HFFc6 (cell line): ENCODE measurements around the gene FHAD1. TPM values are rescaled to one million over a fixed set of nuclear protein-coding genes. Genes with fewer than 3 reads are reported as not detected.

Source experiments
- DNase-seq: peaks from one replicate; pipeline ENCODE4 v3.0.0-alpha.2; 2018
- H3K27ac Mint-ChIP-seq: 2 replicates; pipeline ENCODE4 v1.8.0; 2020; ENCODE audit warnings: mild to moderate bottlenecking, mixed read lengths
- H3K27me3 Mint-ChIP-seq: 2 replicates; pipeline ENCODE4 v1.8.0; 2021; ENCODE audit warnings: mild to moderate bottlenecking, moderate library complexity, mixed read lengths; ENCODE audit not compliant: insufficient read depth
- H3K36me3 Mint-ChIP-seq: 2 replicates; pipeline ENCODE4 v1.8.0; 2021; ENCODE audit warnings: low read depth, mixed read lengths
- H3K4me1 Mint-ChIP-seq: 2 replicates; pipeline ENCODE4 v1.8.0; 2020; ENCODE audit warnings: low read depth, mixed read lengths
- H3K4me3 Mint-ChIP-seq: 2 replicates; pipeline ENCODE4 v1.8.0; 2020; ENCODE audit warnings: mild to moderate bottlenecking, moderate library complexity, mixed read lengths
- H3K9me3 Mint-ChIP-seq: 2 replicates; pipeline ENCODE4 v1.8.0; 2020; ENCODE audit warnings: mild to moderate bottlenecking, mixed read lengths
- CTCF ChIP-seq: fragments of 200-600 bp; sonication (generic); IDR thresholded peaks from 2 replicates; pipeline ENCODE4 v1.5.0; 2021; ENCODE audit warnings: antibody characterized with exemption, mild to moderate bottlenecking
- total RNA-seq, 6 experiments: library from RNA; stranded (reverse); fragmentation: NEBNext Ultra II Directional; extraction: Animal tissue kit (Norgen Biotek cat#: 25700); gene quantifications; 2 replicates in 1 of 6; 3 replicates in 5 of 6; pipeline ENCODE4 v1.2.3, GENCODE V29; 2021

The FHAD1 gene
- total RNA-seq, 6 experiments from 2014 or later = 0.16 to 0.25 TPM; not detected in 4

GRCh38 chr1:15280416-15280815, 33.4 kb downstream of the FHAD1 start:
- no peak for TF ChIP-seq CTCF
- Mint-ChIP-seq H3K36me3 (no peaks in the 10 kb centered on the region), H3K9me3 (no peaks in the 10 kb centered on the region), H3K4me1 (peaks cover 8% of the 10 kb centered on the region; the same call in 1 of the 2 replicates), H3K4me3 (no peak overlapping the region), H3K27me3 (peaks cover 35% of the 10 kb centered on the region), H3K27ac (no peak overlapping the region)
- DNase-seq = no peak

- Mint-ChIP-seq H3K36me3 (no peaks in the 10 kb centered on the region), H3K4me1 (peaks cover 8% of the 10 kb centered on the region; the same call in 1 of the 2 replicates), H3K4me3 (no peak overlapping the region), H3K27me3 (peaks cover 27% of the 10 kb centered on the region), H3K9me3 (no peaks in the 10 kb centered on the region), H3K27ac (no peak overlapping the region)
- no peak for DNase-seq
- no peak for TF ChIP-seq CTCF
Measured at GRCh38 chr1:15282038-15282437, 35.0 kb downstream of the FHAD1 start.

GRCh38 chr1:15282810-15283474, 35.9 kb downstream of the FHAD1 start:
- TF ChIP-seq CTCF = no peak
- H3K36me3 Mint-ChIP-seq = no peaks in the 10 kb centered on the region
- H3K27ac Mint-ChIP-seq = no peak overlapping the region
- no peak for DNase-seq
- peaks cover 8% of the 10 kb centered on the region; the same call in 1 of the 2 replicates for H3K4me1 Mint-ChIP-seq
- H3K9me3 Mint-ChIP-seq = no peaks in the 10 kb centered on the region
- H3K27me3 Mint-ChIP-seq = peaks cover 20% of the 10 kb centered on the region
- no peak overlapping the region for H3K4me3 Mint-ChIP-seq

GRCh38 chr1:15283526-15283925, 36.5 kb downstream of the FHAD1 start:
- Mint-ChIP-seq H3K36me3 (no peaks in the 10 kb centered on the region), H3K4me3 (no peak overlapping the region), H3K27me3 (peaks cover 18% of the 10 kb centered on the region), H3K9me3 (no peaks in the 10 kb centered on the region), H3K4me1 (peaks cover 8% of the 10 kb centered on the region; the same call in 1 of the 2 replicates), H3K27ac (no peak overlapping the region)
- DNase-seq = peak; percentile 21
- peak; percentile 33; the same call in 1 of the 2 replicates for TF ChIP-seq CTCF

- Mint-ChIP-seq H3K27ac (no peak overlapping the region), H3K9me3 (no peaks in the 10 kb centered on the region), H3K36me3 (no peaks in the 10 kb centered on the region), H3K4me3 (no peak overlapping the region), H3K27me3 (peaks cover 8% of the 10 kb centered on the region), H3K4me1 (peaks cover 21% of the 10 kb centered on the region)
- DNase-seq = no peak
- TF ChIP-seq CTCF = no peak
Measured at GRCh38 chr1:15286452-15286851, 39.4 kb downstream of the FHAD1 start.
